HK-2 (cell line): ENCODE data around the gene BTBD9.

Source experiments
- DNase-seq: peaks from one replicate; pipeline ENCODE4 v3.0.0-alpha.2; 2018; ENCODE audit not compliant: unreplicated experiment

The BTBD9 gene

DNA sequence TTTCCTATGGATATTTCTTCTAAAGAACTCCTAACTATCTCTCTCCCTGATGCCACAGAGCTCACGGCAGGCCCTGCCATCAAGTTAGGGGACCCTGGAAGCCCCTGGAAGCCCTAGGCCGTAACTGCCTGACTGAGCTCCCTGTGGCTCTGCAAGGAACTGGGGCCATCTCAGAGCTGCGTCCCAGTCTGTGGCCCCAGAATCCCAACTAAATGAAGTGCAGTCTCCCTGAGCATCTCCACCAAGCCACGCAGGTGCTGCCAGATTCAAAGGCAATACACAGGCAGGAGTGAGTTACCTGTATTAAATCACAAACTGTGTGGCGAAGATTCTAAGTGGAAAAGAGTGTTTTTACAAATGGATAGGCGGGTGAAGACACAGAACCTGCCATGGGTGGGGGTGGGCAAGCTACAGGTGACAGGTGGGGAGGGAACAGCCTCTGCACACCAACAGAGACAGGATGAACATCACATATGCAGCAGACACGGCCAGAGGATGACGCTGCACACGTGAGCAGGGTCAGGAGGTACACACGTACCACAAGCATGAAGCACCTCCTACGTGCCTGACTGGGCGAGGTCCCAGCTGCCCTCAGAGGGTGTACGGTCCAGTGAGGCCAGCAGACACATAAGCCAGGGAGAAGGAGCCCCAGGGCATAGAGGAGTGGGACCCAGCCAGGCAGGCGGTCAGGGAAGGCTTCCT is 461.7 kb downstream of the BTBD9 start:
- no peak for DNase-seq

DNA sequence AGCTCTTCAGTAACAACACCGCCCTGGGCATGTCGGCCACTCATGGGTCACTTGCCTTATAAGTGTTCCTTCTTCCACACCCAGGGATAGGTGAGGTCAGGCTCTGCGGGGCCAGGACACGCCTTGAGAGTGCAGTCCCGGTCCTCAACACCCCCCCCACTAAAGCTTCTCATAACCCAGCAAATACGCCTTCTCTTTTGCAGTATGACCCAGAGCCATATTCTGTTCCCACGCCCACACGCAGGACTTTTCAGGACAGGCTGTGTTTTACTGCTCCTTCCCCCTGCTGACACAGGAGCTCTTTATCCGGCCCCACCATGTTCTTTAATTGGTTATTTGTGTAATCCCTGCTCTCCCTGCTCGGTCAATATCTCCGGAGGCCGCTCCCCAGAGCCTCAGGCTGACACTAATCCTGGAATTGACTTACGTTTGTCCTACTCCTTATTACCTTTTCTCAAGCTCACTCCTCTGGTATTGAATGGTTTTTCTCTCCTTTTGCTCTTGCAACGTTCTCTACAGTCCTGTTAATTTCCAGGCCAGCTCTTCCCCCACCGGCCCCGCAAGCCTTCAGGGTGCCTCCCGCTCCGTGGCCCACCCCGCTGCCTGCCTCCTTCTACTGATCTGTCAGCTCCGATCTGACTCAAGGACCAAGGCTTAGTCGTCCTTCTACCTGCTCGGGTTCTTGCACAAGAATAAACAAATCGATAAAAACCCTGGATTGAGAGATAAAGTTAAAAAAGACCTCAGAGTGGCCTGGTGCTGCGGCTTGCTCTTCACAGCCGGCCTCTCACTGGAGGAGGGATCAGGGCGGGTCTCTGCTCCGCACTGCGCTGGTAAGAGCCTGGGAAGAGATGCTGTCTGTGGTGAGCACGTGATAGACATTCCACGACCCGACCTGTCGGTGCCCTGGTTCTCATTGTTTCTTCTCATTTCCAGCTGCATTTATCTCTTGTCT is 462.7 kb downstream of the BTBD9 start:
- DNase-seq, result no peak

DNA sequence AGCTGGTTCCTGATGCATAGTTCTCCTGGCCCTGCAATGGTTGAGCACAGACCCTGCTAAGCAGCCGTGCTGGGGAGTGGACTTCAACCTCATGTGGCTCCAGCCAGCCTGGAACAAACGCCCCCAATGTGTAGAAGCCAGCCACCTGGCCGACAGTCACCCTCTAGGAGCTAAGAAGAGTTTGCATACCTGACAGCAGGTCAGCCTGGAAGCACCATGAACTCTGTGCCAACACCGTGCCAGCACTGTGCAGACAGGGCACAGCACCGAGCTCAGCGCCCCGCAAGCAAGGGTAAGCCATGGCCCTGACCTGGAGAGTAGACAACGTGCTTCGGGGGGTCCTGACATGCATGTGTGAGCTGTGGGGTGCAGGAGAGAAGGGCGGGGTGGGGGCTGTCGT is 463.9 kb downstream of the BTBD9 start:
- no peak for DNase-seq

DNA sequence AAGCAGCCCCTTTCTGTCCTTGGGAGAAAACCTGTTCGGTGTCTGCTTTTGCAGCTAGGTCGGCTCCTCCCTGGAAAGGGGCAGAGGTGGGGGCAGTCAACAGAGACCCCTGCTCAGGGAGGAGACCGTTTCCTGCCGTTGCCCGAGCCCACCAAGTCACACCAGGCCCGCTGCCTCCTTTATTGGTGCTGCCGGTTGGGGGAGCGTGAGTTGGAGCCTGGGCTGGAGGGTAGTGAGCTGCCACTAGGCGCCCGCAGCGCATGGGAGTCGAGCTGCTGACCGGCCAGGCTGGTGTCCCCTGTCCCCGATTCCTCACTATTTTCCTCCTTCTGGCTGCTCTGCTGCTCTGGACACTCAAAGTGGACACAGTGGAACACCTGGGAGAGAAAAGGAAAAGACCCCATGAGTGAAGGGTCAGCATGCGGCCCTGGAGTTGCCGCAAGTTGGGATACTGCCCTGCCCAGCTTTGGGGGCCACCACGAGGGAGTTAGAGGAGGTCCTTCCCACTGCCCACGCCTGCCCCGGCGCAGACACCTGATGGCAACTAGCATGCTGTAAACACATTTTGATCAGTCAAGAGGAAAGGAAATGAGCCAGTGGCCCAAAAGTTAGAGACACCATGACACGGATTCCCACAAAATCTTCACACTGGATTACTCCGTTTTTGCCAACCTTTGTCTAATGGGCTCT is 464.8 kb downstream of the BTBD9 start:
- no peak for DNase-seq

DNA sequence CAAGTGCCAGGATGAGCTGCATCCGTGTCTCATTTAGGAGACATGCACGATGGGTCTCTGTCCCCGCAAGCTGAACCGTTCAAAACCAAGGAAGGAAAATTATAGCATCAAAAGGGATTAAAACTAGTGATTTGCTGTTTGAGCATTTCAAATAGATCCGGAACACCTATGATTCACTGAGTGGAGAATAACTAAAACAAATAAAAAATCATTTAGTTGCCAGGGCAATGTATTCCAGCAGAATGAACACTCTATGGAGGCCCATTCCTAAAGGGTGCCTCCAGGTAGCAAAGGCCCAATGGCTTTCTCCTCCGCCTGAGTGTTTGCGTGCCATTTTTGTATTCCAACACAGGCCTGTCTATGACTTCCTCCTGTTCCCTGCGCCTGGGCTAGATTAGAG is 465.4 kb downstream of the BTBD9 start:
- no peak for DNase-seq

DNA sequence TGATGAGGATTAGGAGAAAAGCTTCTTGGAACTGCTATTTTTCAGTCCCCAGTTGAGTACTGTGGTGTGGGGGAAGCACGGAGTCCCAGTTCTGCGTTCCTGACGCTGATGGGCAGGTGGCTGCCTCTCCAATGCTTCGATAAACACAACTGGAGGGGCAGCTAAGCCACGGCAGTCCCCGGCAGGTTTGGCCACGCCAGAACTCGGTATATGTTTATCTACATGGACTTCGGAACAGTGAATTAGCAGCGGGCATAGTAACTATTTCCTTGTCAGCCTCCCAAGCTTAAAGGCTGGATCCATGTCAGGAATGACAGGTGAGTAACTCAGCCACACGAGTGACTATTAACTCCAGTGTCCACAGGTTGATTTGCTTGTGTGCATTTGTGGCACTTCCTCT is 465.8 kb downstream of the BTBD9 start:
- no peak for DNase-seq

DNA sequence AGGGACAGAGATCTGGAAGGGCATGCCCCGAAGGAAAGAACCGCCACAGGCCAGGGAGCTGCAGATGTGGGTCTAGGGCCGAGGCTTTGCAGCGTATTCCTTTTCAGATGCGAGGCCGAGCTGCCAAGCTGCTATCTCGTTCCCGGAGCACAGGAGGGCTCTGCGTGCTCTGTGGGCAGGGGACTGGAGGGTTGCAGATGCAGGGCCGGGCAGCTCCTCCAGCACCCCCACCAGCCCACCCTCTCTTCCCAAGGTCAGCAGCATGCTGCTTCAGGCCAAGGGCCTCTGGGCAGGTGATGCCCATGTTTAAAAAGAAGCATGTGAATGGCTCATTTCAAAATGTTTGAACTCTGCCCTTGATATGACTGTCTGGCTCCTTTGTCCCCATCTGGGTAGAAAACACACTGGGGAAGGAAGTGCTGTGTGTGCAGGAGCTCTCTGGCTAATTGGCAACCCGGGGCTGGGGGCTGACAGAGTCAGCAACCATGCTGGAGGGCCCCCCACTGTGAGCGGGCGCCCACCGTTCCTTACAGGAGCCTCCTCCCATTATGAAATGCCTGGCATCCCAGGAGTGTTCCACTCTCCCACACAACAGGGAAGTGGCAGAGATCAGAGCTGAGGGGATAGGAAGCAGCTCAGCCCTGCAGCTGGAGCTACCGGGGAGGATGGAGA is 466.9 kb downstream of the BTBD9 start:
- DNase-seq, result no peak

DNA sequence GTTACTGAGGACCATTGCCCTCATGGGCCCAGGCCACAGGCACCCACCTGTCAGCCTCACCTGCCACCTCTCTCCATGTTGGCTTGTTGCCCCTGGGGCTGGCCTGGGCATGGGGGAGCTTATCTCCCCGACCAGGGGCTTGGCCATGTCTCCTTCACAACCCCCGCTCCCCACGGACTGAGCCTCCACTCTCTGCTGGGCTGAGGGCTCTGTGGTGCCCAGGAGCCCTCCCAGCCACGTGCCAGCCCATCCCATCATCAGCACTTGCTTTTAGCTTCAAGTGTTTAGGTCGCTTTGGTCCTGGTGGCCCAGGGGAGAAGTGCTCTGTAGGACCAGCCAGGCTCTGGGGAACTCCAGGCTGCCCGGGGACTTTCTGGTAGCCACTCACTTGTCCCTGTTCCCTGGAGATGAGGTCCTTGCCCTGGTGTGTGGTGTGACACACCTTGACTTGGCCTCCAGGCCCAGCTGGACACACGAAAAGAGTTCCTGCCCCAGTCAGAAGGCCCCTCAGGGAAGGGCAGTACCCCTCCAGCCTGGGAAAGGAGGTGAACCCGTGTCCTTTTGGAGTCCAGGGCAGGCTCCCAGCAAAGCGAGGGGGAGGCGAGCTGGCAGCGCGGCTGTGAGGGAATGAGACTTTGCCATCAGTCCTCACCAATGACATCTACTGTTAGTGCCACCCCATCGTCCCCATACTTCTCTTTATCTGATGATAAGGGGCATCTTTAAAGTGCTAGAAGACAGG is 467.6 kb downstream of the BTBD9 start:
- DNase-seq, result no peak

DNA sequence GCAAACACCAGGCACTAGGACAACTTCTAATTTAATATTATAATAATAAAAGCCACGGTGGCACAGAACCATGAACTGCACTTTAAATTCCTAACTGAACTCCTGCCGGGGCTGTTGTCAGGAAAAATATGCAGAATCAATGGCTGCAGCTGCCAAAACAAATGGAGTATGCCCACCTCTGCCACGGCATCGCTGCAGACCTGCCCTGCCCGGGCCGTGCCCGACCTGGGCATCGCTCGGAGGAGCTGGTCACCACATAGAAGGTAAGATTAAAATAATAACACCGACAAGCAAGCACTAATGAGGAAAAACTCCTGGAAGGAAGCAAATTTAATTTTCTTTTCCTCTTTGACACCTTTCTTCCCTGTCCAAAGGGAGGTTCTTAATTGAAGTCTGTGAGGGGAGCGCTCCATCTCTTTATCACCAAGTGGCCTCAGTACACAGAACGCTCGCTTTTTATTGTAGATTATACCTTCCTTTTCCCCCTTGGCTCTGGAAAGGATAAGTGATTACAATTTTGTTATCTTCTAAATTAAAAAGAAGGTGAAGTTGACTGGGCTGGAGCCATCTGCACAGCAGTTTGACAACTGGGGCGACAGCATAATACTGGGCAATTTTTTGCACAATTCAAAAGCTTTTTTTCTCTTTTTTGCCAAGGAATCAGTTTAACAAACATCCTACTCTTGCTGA is 468.9 kb downstream of the BTBD9 start:
- no peak for DNase-seq

DNA sequence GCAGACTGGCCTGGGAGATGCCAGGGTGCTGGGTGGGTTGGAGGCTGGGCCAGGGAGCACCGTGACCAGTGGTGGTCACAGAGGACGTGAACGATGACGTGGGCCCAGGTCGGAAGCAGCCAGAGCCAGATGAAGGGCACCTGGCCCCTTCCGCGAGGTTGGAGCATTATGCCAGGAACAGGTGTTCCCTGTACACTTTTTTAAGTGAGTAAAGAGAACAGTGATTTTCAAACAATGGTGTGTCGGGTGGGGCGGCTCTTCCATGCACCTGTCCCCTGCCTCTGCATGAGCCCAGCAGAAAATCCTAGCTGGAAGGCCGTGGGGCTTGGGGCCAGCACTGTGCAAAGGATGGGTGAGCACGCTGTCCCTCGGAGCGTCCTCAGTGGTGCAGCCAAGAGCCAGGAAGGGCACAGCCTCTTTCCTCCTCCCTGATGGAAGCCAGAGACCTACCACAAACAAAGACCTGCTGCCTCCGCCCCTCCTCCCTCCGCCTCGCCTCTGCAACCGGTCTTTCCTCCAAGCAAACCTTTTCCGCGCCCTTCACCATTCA is 469.7 kb downstream of the BTBD9 start:
- DNase-seq, result no peak

- no peak for DNase-seq
Measured at GRCh38 chr6:38169221-38169976, 470.3 kb downstream of the BTBD9 start.

DNA sequence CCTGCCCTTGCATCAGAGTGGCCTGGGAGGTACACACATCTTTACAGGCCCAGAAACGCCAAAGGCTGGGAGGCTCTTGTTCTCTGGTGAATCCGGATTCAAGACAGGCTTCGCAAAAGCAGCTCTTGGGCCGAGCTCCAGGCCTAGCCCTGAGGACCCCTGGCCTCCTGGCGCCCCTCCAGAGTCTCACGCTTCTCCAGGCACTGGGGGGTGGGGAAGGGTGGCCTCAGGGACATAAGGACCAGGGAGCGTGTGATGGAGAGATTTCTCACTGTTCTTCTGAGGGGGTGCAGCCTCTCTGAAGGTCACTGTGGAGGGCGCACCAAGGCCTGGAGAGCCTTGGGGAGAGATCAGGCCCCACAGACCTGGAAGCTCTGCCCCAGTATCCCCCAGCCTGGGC is 471.0 kb downstream of the BTBD9 start:
- DNase-seq, result no peak

- no peak for DNase-seq
Measured at GRCh38 chr6:38168126-38168525, 471.6 kb downstream of the BTBD9 start.

DNA sequence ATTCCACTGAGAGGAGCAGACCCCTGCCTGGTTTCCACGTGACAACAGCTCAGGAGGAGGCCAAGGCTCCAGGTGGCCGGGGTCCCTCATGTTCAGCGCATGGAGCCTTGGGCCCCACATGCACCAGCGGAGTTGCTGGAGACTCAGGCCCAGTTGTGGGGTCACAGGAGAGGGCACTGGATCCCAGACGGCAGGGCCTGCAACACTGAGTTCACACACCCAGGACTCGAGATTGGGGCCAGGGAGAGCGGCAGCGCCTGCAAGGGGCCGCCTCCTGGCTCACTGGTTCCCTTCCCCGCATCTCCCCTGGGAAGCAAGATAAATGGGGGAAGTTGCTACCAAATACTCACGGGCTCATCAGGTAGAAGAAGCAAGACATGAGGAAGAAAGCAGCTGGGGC is 472.1 kb downstream of the BTBD9 start:
- DNase-seq, result no peak

GRCh38 chr6:38166411-38167240 is 473.1 kb downstream of the BTBD9 start:
- no peak for DNase-seq

- DNase-seq, result no peak
Measured at GRCh38 chr6:38164671-38165108, 475.0 kb downstream of the BTBD9 start.

GRCh38 chr6:38164131-38164481 is 475.6 kb downstream of the BTBD9 start:
- DNase-seq, result no peak

- no peak for DNase-seq
Measured at GRCh38 chr6:38163186-38164130, 476.3 kb downstream of the BTBD9 start.
